HG03575 (cell line): ENCODE results near the gene FLAD1.

Source experiments
- ATAC-seq: cut with Tn5 transposase; IDR thresholded peaks from one replicate; pipeline ENCODE4 v1.9.1; 2021; ENCODE audit not compliant: unreplicated experiment, insufficient number of reproducible peaks, low FRiP score; ENCODE audit errors: extremely low read depth

Gene FLAD1

GRCh38 chr1:155000726-155001424 lies 17.7 kb downstream of the FLAD1 start:
- no peak for ATAC-seq

- no peak for ATAC-seq
These were observed 18.2 kb downstream of the FLAD1 start for GRCh38 chr1:155001425-155001674.

- no peak for ATAC-seq
These were observed 18.7 kb downstream of the FLAD1 start for GRCh38 chr1:155001675-155002463.

- ATAC-seq, result no peak
These were observed 19.5 kb downstream of the FLAD1 start, which contains the start of gene ZBTB7B for GRCh38 chr1:155002464-155003226. ZBTB7B (plus strand) TSS chr1:155002802; CDS start chr1:155014661, 11,859 bp downstream.

GRCh38 chr1:155003227-155003765 lies 20.2 kb downstream of the FLAD1 start:
- no peak for ATAC-seq

- ATAC-seq, result no peak
These were observed 20.7 kb downstream of the FLAD1 start for GRCh38 chr1:155003766-155004351.

GRCh38 chr1:155004352-155005075 lies 21.4 kb downstream of the FLAD1 start:
- ATAC-seq, result no peak

GRCh38 chr1:155005076-155006011 lies 22.2 kb downstream of the FLAD1 start:
- no peak for ATAC-seq

- no peak for ATAC-seq
These were observed 23.5 kb downstream of the FLAD1 start for GRCh38 chr1:155006601-155007101.

- no peak for ATAC-seq
These were observed 24.2 kb downstream of the FLAD1 start for GRCh38 chr1:155007251-155007828.

GRCh38 chr1:155008015-155008941 lies 25.1 kb downstream of the FLAD1 start:
- ATAC-seq, result no peak

- ATAC-seq, result no peak
These were observed 26.1 kb downstream of the FLAD1 start for GRCh38 chr1:155009221-155009711.

GRCh38 chr1:155009742-155010141 lies 26.6 kb downstream of the FLAD1 start:
- ATAC-seq, result no peak

- no peak for ATAC-seq
These were observed 27.2 kb downstream of the FLAD1 start for GRCh38 chr1:155010211-155010918.

- no peak for ATAC-seq
These were observed 27.9 kb downstream of the FLAD1 start for GRCh38 chr1:155011004-155011416.
